GM21526 (cell line): ENCODE data around the gene DAP.
"Not testable (repeated sequence)": the region's sequence is repeated elsewhere in the genome, so short reads cannot be mapped to it uniquely, and the experiment has no call there.

Experiments
- ATAC-seq: cut with Tn5 transposase; IDR thresholded peaks from one replicate; pipeline ENCODE4 v1.9.1; 2021; ENCODE audit warnings: moderate library complexity; ENCODE audit not compliant: unreplicated experiment, low FRiP score

Gene DAP, protein sequence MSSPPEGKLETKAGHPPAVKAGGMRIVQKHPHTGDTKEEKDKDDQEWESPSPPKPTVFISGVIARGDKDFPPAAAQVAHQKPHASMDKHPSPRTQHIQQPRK

DNA sequence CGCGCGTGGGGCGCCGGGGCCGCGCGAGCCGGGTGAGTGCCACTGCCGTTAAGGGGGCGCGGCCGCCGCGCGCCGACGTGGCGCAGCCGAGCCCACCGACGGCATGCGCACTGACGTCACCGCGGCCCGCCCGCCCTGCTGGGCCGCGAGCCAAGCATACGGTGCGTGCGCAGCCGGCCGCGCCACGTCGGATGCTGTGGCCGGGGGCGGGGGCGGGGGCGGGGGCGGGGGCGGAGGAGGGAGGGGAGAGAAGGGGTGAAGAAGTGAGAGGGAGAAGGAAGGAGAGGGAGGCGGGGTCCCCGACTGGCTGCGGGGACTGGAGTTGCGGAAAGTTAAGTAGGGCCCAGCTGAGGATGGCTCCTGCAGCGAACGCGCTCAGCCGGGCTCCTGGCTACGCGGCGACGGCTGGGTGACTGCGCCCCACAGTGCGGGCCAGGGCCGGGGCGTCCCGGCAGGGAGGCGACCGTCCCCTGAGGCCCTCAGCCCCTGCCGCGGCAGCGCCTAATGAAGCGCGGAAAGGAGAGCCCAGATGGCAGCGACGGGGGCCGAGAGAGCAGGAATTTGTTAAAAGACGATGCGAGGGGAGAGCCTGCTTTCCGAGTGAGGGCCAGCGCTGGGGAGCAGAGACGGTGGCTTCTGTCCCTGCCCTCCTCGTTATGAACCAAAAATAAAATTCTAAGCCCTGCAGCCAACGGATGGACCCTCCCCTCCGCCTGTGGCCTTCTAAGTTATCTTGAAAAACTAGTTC is at the start of gene DAP:
TSS of gene DAP (minus strand) at position 50 of the 748 bp plus-strand sequence. CDS start 166 bp downstream, outside the sequence.
- ATAC-seq, result peak; percentile 79

DNA sequence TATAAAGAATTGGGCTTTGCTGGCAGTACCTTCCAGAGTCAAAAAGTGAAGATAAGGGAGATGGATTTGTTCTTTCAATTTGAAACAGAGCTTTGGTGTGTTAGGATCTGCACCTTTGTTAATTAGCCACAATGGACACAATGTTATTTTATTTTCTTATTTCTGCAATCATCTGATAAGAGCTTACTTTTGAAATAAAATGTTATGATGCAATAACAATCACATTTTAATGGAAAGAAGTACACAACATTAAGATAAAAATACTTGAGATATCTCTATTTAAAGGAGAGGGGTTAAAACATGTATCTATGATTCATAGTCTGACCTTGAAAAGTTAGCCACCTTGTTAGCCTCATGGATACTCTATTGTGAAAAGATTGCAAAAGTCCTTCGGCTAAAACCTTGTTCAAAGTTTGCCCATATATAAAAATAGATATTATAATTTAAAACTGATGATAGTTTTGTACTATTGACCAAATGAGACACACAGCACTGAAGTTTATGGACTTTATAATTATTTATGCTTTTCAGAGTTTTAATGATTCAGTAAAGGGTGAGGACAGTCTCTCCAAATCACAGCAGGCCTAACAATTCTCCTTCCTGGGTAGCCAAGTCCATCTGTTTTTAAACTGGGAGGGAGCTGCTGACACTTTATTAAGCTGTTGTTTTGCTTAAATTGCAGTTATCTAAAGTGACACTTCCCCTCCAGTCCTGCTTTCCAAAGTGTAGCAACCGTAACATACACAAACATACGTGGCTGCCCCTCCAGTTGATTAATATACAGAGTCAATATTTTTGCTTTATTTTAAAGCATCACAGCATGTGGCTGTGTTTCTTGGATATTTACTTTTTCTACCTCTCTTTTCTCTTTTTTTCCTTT is 47.6 kb upstream of the DAP start:
- ATAC-seq, result no peak

- no peak for ATAC-seq
Measured at GRCh38 chr5:10801931-10802666, 41.1 kb upstream of the DAP start.

DNA sequence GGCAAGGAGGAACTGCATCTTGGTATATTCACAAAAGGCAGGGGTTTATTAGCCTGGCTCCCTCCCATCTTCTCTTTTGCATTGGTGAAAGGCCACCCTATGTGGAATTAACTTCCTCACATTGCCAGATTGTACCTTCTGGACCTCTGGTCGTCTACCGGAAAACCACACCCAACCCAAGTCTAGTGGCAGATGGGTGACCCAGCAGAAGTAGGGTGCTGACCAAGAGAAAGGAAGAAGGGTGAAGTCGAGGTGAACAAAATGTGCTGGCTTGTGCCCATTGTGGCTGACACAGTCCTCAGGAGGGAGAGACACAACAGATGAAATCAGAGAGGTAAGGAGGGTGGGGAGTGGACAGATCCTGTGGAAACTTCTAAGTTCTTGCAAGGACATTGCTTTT is 39.8 kb upstream of the DAP start:
- ATAC-seq, result no peak

DNA sequence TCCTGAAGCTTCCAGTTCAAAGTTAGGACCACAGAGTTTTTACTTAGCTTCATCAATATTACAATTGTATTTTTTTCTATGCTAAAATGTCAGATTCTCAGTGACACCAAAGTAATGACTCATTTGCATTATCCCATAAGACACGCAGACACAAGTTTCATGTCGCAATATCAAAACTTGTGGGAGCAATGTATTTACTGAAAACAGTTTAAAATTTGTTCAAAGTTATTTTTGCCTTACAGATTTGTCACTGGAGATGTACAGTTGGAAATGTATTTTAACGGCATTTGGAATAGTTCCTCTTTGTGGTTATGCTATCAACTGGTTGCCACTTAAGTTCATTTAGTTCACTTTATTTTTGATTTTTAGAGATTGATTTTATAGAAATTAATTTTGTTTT is 36.2 kb upstream of the DAP start:
- no peak for ATAC-seq

- ATAC-seq, result no peak
Measured at GRCh38 chr5:10793785-10794184, 32.8 kb upstream of the DAP start.

DNA sequence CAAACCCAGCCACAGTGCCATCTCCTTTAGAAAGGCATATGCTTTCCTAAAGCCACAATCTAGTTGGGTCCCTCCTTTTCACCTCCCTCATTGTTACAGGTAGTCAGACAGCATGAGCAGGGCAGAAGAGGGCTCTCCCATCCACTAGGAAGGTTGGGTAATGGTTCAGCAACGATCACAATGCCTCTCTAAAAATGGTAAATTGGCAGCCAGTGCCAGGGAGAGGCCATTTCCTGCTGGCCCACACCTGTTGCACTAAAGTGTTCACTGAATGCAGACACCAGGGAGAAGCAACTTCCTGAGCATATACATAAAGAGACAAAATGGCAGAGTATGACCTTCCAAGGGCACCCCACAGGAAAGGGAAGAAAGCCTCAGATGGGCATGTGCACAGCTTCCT is 31.3 kb upstream of the DAP start:
- ATAC-seq, result no peak

DNA sequence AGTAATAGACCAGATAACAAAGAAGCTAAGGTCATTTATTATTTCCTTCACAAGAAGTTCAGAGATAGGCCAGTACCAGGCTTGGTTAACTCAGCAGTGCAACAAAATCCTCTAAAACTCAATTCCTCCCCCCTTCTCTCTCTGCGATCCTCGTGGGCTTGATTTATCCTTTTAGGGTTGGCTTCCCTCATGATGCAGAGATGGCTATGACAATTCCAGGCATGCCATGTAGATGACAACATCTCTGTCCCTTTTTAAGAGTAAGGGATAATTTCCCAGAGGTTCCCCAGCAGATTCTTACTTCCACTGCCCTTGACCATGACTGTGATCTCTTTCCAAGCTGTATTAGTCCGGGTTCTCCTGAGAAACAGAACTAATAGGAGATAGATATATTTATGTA is 28.7 kb upstream of the DAP start:
- no peak for ATAC-seq

- no peak for ATAC-seq
Measured at GRCh38 chr5:10789021-10789420, 28.0 kb upstream of the DAP start.

- ATAC-seq, result no peak
Measured at GRCh38 chr5:10788358-10788757, 27.3 kb upstream of the DAP start.

- ATAC-seq, result no peak
Measured at GRCh38 chr5:10786835-10787234, 25.8 kb upstream of the DAP start.

DNA sequence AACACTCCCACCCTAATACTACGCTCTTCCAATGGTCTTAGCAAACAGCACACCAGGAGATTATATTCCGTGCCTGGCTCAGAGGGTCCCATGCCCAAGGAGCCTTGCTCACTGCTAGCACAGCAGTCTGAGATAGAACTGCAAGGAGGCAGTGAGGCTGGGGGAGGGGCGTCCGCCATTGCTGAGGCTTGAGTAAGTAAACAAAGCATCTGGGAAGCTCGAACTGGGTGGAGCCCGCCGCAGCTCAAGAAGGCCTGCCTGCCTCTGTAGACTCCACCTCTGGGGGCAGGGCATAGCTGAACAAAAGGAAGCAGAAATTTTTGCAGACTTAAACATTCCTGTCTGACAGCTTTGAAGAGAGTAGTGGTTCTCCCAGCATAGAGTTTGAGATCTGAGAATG is 19.2 kb upstream of the DAP start:
- not testable (repeated sequence) for ATAC-seq

- ATAC-seq, result no peak
Measured at GRCh38 chr5:10779592-10779991, 18.6 kb upstream of the DAP start.

DNA sequence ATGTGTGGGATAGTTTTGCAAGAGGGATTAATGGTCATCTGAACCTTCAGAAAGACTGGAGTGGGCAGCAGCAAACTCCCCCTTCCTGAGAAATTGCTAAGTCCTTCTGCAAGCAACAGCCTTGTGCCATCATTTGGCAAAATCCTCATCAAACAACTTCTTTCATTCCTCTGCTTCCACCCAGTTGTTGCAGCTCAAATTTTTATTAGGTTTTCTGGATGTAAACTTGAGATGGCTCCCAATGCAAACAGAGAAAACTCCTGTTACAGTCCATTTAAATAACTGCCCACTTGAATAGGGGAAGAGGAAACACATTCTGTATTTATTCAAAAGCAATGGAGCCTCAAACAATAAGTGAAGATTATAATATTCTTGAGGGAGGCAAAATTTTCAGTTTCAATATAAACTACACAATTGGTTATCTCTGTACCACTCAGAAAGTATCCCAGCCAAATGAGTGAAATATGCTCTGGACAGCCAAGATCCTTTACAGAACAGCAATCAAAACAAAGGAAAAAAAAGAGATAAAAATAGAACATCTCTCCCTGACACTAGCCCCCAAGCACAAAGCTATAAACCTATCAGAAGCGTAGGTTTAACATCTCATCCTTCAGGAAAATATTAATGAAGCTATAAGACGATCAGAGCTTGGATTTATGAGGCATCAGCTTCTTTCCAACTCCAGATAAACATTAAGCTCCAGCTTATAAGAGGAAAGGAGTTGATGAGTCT is 17.3 kb upstream of the DAP start:
- ATAC-seq, result no peak

GRCh38 chr5:10775646-10776045 is 14.6 kb upstream of the DAP start:
- no peak for ATAC-seq

DNA sequence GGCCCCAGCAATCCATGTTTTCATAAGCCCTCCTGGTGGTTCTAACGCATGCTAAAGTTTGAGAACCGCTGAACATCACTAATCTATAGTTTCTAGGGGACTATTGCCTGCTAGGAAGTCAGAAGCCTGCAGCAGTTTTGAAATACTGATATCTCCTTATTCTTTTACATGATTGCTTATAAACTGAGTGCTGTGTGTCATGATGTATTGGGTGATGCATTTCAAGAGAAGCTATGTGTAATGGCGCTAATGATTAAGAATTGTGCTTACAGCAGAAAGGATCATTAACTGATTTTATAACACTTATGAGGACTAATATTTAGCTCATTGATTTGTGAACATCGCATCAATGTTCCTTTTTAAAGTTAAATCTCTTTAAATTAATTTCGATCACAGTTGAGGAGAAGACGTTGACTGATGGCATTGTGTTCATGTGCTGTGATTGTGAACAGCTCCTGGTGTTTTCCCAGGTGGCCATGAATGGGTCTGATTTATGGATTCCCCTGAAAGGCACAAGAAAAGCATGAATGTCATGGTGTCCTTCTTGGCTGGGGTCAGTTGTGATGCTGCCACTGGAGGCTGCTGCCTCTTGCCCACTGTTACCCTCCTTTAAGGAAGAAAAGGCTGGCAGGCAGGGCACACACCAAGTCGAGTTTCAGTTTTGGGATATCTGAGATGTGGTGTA is 12.0 kb upstream of the DAP start:
- ATAC-seq, result no peak

DNA sequence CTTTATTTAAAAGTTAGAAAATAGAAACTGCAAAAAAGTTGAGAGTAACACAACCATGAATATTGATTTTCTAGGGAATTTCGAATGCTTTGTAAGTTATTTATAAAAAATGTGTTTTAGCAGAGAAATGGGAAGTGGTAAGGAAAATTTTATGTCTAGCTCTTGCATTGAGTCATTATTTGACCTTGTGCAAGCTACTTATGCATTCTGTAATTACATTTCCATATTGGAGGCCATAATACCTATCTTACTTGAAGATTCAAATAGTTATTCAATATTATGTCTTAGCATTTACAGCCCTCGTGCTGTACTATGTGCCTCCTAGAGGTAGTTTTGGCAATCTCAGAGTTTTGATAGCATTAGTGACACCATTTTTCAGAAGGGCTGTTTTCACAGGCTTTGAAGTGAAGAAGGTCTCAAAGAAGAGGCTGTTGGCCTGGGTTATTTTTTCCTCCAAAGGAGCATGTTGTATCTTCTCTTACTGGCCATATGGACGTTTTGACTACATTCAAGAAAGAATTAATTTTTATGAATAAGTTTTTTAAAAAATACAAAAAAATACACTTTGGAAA is 7.4 kb upstream of the DAP start:
- no peak for ATAC-seq

DNA sequence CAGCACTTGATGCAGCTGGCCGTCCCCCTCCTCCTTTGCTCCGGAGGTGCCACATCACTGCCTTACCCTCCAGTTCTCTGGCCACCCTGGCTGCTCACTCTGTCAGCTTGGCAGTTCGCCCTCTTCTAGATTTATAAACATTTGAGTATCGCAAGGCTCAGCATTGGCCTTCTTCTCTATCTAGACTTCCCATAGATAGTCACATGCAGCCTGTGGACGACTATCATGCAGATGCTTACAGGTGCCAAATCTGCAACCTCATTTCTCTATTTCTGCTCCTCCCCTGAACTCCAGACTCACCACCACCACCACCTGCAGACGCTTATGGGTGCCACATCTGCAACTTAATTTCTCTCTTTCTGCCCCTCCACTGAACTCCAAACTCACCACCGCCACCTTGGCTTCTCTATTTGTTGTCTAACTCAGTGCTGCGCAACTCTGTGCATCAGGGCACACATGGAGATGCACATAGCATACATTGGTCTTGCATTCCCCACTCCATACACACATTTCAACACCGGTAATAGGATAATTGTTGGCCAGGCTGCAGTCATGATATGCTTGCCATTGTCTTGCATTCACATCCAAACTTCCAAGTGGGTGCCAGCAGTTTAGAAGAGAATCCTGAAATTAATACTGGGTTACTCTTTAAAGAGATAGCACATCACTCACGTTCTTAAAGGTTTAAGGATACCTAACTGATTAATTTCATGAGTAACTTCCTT is 1.9 kb upstream of the DAP start:
- no peak for ATAC-seq
